SU-DHL-6 (cell line): ENCODE data around the gene CCNQ.

Experiments used
- H2AFZ ChIP-seq: fragments of 200-600 bp; sonication (generic); 2 replicates; pipeline ENCODE4 v1.6.1; 2014; ENCODE audit warnings: low read depth, mild to moderate bottlenecking, moderate library complexity, mixed read lengths, antibody characterized with exemption, low read length; ENCODE audit not compliant: severe bottlenecking
- H3F3A ChIP-seq: fragments of 200-600 bp; shearing (Covaris generic); 2 replicates; pipeline ENCODE4 v1.6.0; 2016; ENCODE audit warnings: antibody characterized with exemption, mild to moderate bottlenecking; ENCODE audit not compliant: insufficient read depth
- H3K27ac ChIP-seq: fragments of 200-600 bp; sonication (generic); 2 replicates; pipeline ENCODE4 v1.5.1; 2016; ENCODE audit warnings: low read depth, mild to moderate bottlenecking, low read length, moderate library complexity, mixed read lengths
- H3K27me3 ChIP-seq: fragments of 200-600 bp; sonication (generic), shearing (Covaris generic); 2 replicates; pipeline ENCODE4 v1.6.0; 2014; ENCODE audit warnings: mild to moderate bottlenecking, low read length
- H3K36me3 ChIP-seq: fragments of 200-600 bp; sonication (generic); 2 replicates; pipeline ENCODE4 v1.6.1; 2014; ENCODE audit warnings: mild to moderate bottlenecking, low read length, mixed read lengths
- H3K4me2 ChIP-seq: fragments of 300-600, 200-600 bp; shearing (Covaris generic), sonication (generic); 2 replicates; pipeline ENCODE4 v1.6.0; 2014; ENCODE audit warnings: low read length, low read depth, mild to moderate bottlenecking; ENCODE audit not compliant: poor library complexity, severe bottlenecking
- H3K4me3 ChIP-seq: fragments of 200-600 bp; sonication (generic); 2 replicates; pipeline ENCODE4 v1.5.1; 2014; ENCODE audit warnings: antibody characterized with exemption, low read length, mild to moderate bottlenecking, mixed read lengths; ENCODE audit not compliant: insufficient read depth, poor library complexity, severe bottlenecking
- H3K79me2 ChIP-seq: fragments of 200-600 bp; sonication (generic); 2 replicates; pipeline ENCODE4 v1.6.1; 2014; ENCODE audit warnings: mild to moderate bottlenecking, low read length, moderate library complexity; ENCODE audit not compliant: insufficient read depth
- H3K9ac ChIP-seq: fragments of 200-600 bp; sonication (generic); 2 replicates; pipeline ENCODE4 v1.7.0; 2014; ENCODE audit warnings: mild to moderate bottlenecking, low read length
- H3K9me2 ChIP-seq: fragments of 200-600 bp; sonication (generic); replicated peaks from 2 replicates; pipeline ENCODE4 v1.6.1; 2014; ENCODE audit warnings: low read length; ENCODE audit not compliant: insufficient read depth
- H3K9me3 ChIP-seq: fragments of 200-600 bp; sonication (generic); 2 replicates; pipeline ENCODE4 v1.6.1; 2014; ENCODE audit warnings: low read length, mixed read lengths; ENCODE audit not compliant: insufficient read depth
- H4K20me1 ChIP-seq: fragments of 200-600 bp; sonication (generic); 2 replicates; pipeline ENCODE4 v1.6.1; 2014; ENCODE audit warnings: low read depth, mild to moderate bottlenecking, antibody characterized with exemption, low read length, moderate library complexity, mixed read lengths
- CTCF ChIP-seq: fragments of 200-600 bp; sonication (generic); IDR thresholded peaks from one replicate; pipeline ENCODE4 v1.5.1; 2017; ENCODE audit warnings: antibody characterized with exemption, mild to moderate bottlenecking, low read length, moderate library complexity; ENCODE audit not compliant: insufficient read depth, poor library complexity, severe bottlenecking
- EZH2phosphoT487 ChIP-seq: fragments of 200-600 bp; sonication (generic), shearing (Covaris generic); conservative IDR thresholded peaks from 2 replicates; pipeline ENCODE4 v1.6.1; 2018; ENCODE audit warnings: mild to moderate bottlenecking, antibody characterized with exemption, low read length, moderate library complexity, mixed read lengths

Gene CCNQ

GRCh38 chrX:153568451-153569011 is 30.4 kb downstream of the CCNQ start:
- Histone ChIP-seq H3K4me2 (no peak overlapping the region), H3K79me2 (no peaks in the 10 kb centered on the region), H3K9ac (no peak overlapping the region), H3K36me3 (no peaks in the 10 kb centered on the region), H3K27ac (no peak overlapping the region), H3K9me2 (no peaks in the 10 kb centered on the region), H4K20me1 (no peaks in the 10 kb centered on the region), H3K4me3 (no peak overlapping the region), H3K9me3 (no peaks in the 10 kb centered on the region), H3F3A (no peaks in the 10 kb centered on the region), H2AFZ (no peak overlapping the region), H3K27me3 (no peaks in the 10 kb centered on the region)
- no peak for TF ChIP-seq CTCF
- TF ChIP-seq EZH2phosphoT487: no peak

GRCh38 chrX:153565996-153566580 is 32.9 kb downstream of the CCNQ start:
- Histone ChIP-seq H3K27ac (no peak overlapping the region), H4K20me1 (no peaks in the 10 kb centered on the region), H3K9ac (no peak overlapping the region), H3K36me3 (no peaks in the 10 kb centered on the region), H3K9me3 (no peaks in the 10 kb centered on the region), H3K4me3 (no peak overlapping the region), H3K27me3 (no peaks in the 10 kb centered on the region), H3K9me2 (no peaks in the 10 kb centered on the region), H2AFZ (no peak overlapping the region), H3F3A (no peaks in the 10 kb centered on the region), H3K4me2 (no peak overlapping the region), H3K79me2 (no peaks in the 10 kb centered on the region)
- TF ChIP-seq CTCF (no peak), EZH2phosphoT487 (no peak)

GRCh38 chrX:153564047-153564606 is 34.8 kb downstream of the CCNQ start:
- H3K27me3 ChIP-seq: no peaks in the 10 kb centered on the region
- H4K20me1 ChIP-seq: no peaks in the 10 kb centered on the region
- H3K4me3 ChIP-seq: no peak overlapping the region
- no peaks in the 10 kb centered on the region for H3K9me3 ChIP-seq
- TF ChIP-seq EZH2phosphoT487: no peak
- no peak for TF ChIP-seq CTCF
- H3K36me3 ChIP-seq: no peaks in the 10 kb centered on the region
- no peak overlapping the region for H3K9ac ChIP-seq
- no peaks in the 10 kb centered on the region for H3K79me2 ChIP-seq
- H3K27ac ChIP-seq: no peak overlapping the region
- no peak overlapping the region for H3K4me2 ChIP-seq
- H3F3A ChIP-seq: no peaks in the 10 kb centered on the region
- H3K9me2 ChIP-seq: no peaks in the 10 kb centered on the region
- H2AFZ ChIP-seq: no peak overlapping the region
